ENCODE measurements around the gene CD53. TPM values are rescaled to one million over a fixed set of nuclear protein-coding genes. Genes with fewer than 3 reads are reported as not detected.

The CD53 gene
- total and polyA plus RNA-seq, 9 of the 15 experiments (the other 6 are each of a cell fraction or from before 2014, with no cell fraction given), result 63.5 to 220 (median 131) TPM

GRCh38 chr1:110916669-110917306, 43.8 kb downstream of the CD53 start (continued):
- no peak for TF ChIP-seq RFX7 (CRISPR knock-in tag; IDR thresholded peaks at IDR 0.05)
- TF ChIP-seq E2F5 (CRISPR knock-in tag; IDR thresholded peaks at IDR 0.05), result no peak
- no peak for TF ChIP-seq ZBTB43 (CRISPR knock-in tag; IDR thresholded peaks at IDR 0.05)
- no peak for TF ChIP-seq SNIP1 (IDR thresholded peaks at IDR 0.05; ENCODE audit: low read depth)
- peak; percentile 55; the same call in 1 of the 2 replicates for TF ChIP-seq ETV1 (tag; conservative IDR thresholded peaks at IDR 0.05; ENCODE audit: low read depth)
- no peak for TF ChIP-seq ZNF551 (CRISPR knock-in tag; IDR thresholded peaks at IDR 0.05)
- TF ChIP-seq, protein P1, sequence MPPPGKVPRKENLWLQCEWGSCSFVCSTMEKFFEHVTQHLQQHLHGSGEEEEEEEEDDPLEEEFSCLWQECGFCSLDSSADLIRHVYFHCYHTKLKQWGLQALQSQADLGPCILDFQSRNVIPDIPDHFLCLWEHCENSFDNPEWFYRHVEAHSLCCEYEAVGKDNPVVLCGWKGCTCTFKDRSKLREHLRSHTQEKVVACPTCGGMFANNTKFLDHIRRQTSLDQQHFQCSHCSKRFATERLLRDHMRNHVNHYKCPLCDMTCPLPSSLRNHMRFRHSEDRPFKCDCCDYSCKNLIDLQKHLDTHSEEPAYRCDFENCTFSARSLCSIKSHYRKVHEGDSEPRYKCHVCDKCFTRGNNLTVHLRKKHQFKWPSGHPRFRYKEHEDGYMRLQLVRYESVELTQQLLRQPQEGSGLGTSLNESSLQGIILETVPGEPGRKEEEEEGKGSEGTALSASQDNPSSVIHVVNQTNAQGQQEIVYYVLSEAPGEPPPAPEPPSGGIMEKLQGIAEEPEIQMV (tag; conservative IDR thresholded peaks at IDR 0.05; ENCODE audit: low read depth), result no peak
- TF ChIP-seq DPF2 (IDR thresholded peaks at IDR 0.05), result peak; percentile 95
- peak; percentile 70 for TF ChIP-seq EP400 (IDR thresholded peaks at IDR 0.05)
- no peak for TF ChIP-seq SIX5 (IDR thresholded peaks at IDR 0.05; ENCODE audit: borderline replicate concordance in 1 of 2, insufficient read depth in 1 of 2, low read depth in 1 of 2, low read length in 2 of 2)
- 0 out of 2 replicates have a peak, but pooled peaks have one; percentile 31 for TF ChIP-seq STAT5A (IDR thresholded peaks at IDR 0.05; ENCODE audit: borderline replicate concordance, low read length)
- TF ChIP-seq PYGO2 (tag; IDR thresholded peaks at IDR 0.05), result peak; percentile 45; the same call in 1 of the 2 replicates
- no peak for TF ChIP-seq ZFX (CRISPR knock-in tag; IDR thresholded peaks at IDR 0.05)
- no peak; the same call in 1 of the 2 replicates for TF ChIP-seq CREB3L1 (IDR thresholded peaks at IDR 0.05; ENCODE audit: borderline replicate concordance, low read depth)
- TF ChIP-seq SIN3A (IDR thresholded peaks at IDR 0.05; ENCODE audit: borderline replicate concordance in 2 of 2, control insufficient read depth in 1 of 2, low read depth in 2 of 2, low read length in 2 of 2), result no peak
- TF ChIP-seq ATF6 (CRISPR knock-in tag; IDR thresholded peaks at IDR 0.05), result no peak
- no peak for TF ChIP-seq ARHGAP35 (IDR thresholded peaks at IDR 0.05; ENCODE audit: partially characterized antibody)
- no peak for TF ChIP-seq PRPF4 (IDR thresholded peaks at IDR 0.05; ENCODE audit: insufficient read depth, low read depth, low read length, poor library complexity, severe bottlenecking)
- peak; percentile 42; the same call in 1 of the 2 replicates for TF ChIP-seq HMG20A (CRISPR knock-in tag; conservative IDR thresholded peaks at IDR 0.05)

Data from K562 (cell line).